Spleen (tissue), 7 donors: ENCODE data around the gene NKG7.

Source experiments
- POLR2A ChIP-seq, 3 donors: fragments of 450-650 bp; IDR thresholded peaks; one replicate each; pipeline ENCODE4 v1.5.1; 2017; ENCODE audit warnings: antibody characterized with exemption in 3 of 3, mild to moderate bottlenecking in 1 of 3
- POLR2AphosphoS5 ChIP-seq, 3 donors: sonication (generic); formaldehyde crosslinking; IDR thresholded peaks; one replicate each; pipeline ENCODE4 v1.5.1; 2017; ENCODE audit warnings: antibody characterized with exemption in 3 of 3
- TF ChIP-seq, protein P1 (sequence below), 11 experiments: fragments of 200-600 bp in 7 of 11; fragments of 450-650 bp in 4 of 11; sonication (generic) in 4 of 11; IDR thresholded peaks in 8 of 11; conservative IDR thresholded peaks in 3 of 11; 1 replicate in 7 of 11; 2 replicates in 4 of 11; pipeline versions ENCODE4 v1.4.0 to v1.8.0; 2016 to 2021; ENCODE audit warnings: antibody characterized with exemption in 11 of 11, inconsistent platforms in 4 of 11, mild to moderate bottlenecking in 1 of 11
- donor health status: DM: no; HTN: no; CAD: no; lungs with moderate emphysema.
- donor health status: DM: no; HTN: no; CAD: no.
- donor health status: DM: no; HTN: no; CAD: no.

DNA sequence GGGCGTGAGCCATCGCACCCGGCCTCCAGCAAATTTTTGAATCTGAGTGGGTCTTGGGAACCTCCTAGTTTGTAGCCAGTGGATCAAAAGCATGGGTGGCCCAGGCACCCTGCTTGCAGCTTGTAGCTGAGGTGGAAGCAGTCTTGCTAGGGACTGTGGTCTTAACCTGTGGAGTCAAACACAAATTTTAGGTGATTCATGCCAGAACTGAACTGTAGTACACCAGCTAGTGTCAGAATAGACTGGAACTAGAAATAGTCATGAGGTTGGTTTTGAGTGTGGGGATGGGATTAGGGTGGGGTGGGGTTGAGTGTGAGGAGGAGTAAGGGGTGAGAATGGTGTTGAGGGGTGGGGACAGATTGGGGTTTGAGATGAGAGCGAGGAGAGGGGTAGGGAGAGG is 9.6 kb upstream of the NKG7 start:
- TF ChIP-seq POLR2A (IDR thresholded peaks at IDR 0.05) (no peak), POLR2AphosphoS5 (IDR thresholded peaks at IDR 0.05) (no peak)
- TF ChIP-seq, protein P1, sequence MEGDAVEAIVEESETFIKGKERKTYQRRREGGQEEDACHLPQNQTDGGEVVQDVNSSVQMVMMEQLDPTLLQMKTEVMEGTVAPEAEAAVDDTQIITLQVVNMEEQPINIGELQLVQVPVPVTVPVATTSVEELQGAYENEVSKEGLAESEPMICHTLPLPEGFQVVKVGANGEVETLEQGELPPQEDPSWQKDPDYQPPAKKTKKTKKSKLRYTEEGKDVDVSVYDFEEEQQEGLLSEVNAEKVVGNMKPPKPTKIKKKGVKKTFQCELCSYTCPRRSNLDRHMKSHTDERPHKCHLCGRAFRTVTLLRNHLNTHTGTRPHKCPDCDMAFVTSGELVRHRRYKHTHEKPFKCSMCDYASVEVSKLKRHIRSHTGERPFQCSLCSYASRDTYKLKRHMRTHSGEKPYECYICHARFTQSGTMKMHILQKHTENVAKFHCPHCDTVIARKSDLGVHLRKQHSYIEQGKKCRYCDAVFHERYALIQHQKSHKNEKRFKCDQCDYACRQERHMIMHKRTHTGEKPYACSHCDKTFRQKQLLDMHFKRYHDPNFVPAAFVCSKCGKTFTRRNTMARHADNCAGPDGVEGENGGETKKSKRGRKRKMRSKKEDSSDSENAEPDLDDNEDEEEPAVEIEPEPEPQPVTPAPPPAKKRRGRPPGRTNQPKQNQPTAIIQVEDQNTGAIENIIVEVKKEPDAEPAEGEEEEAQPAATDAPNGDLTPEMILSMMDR (IDR thresholded peaks at IDR 0.05 in 8 of 11, conservative IDR thresholded peaks at IDR 0.05 in 3 of 11): no peak
